BJ (cell line): ENCODE data around the gene GET3. TPM values are rescaled to one million over a fixed set of nuclear protein-coding genes. Genes with fewer than 3 reads are reported as not detected.
"Not testable (repeated sequence)": the region's sequence is repeated elsewhere in the genome, so short reads cannot be mapped to it uniquely, and the experiment has no call there.

Experiments
- CTCF ChIA-PET: fragments of 350-600 bp; formaldehyde crosslinking; extraction: SDS; loops from one replicate; lab custom pipeline; 2021; ENCODE audit warnings: antibody characterized with exemption, inconsistent platforms; lab: Yijun Ruan, JAX
- POLR2A ChIA-PET: fragments of 300-600 bp; sonication (Branson Sonifier 250); formaldehyde crosslinking; extraction: SDS; loops from one replicate; lab custom pipeline; 2021; ENCODE audit warnings: antibody characterized with exemption; lab: Charles Lee
- DNase-seq: peaks from one replicate; pipeline ENCODE4 v3.0.0-alpha.2; 2011; ENCODE audit warnings: low read depth
- H3K27me3 ChIP-seq: 2 replicates; pipeline ENCODE4 v1.6.0; 2011; ENCODE audit warnings: low read length; ENCODE audit not compliant: control insufficient read depth, insufficient read depth
- H3K36me3 ChIP-seq: 2 replicates; pipeline ENCODE4 v1.5.1; 2011; ENCODE audit warnings: low read length; ENCODE audit not compliant: control insufficient read depth, insufficient read depth
- H3K4me3 ChIP-seq: 2 replicates; pipeline ENCODE4 v1.5.1; 2011; ENCODE audit warnings: low read depth, mild to moderate bottlenecking, control low read depth, low read length
- polyA plus RNA-seq: library from polyadenylated mRNA; depleted of rRNA; stranded (reverse); fragments of >200 nt; gene quantifications from 2 replicates; pipeline ENCODE4 v1.2.3, GENCODE V29; 2011; rRNA removed
- small RNA-seq: library from RNA; depleted of rRNA; stranded (forward); fragments of <200 nt; gene quantifications from one replicate; pipeline ENCODE3, GENCODE V24; 2012; ENCODE audit warnings: low replicate concordance, low read depth; ENCODE audit not compliant: insufficient read length
- TF ChIP-seq, protein P1 (sequence below): IDR thresholded peaks from 2 replicates; pipeline ENCODE4 v1.5.1; 2011; ENCODE audit warnings: low read depth, mild to moderate bottlenecking, control low read depth, inconsistent platforms, low read length, moderate library complexity; ENCODE audit not compliant: insufficient read depth

GET3 gene
- polyA plus RNA-seq, 1 experiment = 250 TPM

DNA sequence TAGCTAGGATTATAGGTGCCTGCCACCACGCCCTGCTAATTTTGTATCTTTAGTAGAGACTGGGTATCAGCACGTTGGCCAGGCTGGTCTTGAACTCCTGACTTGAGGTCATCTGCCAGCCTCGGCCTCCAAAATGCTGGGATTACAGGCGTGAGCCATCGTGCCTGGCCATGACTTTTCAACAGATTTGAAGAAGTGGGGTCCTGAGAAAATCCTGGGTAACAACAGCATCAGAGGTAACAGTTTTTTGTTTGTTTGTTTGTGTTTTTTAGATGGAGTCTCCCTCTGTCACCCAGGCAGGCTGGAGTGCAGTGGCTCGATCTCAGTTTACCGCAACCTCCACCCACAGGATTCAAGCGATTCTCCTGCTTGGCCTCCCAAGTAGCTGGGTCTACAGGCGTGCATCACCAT, 57.7 kb downstream of the GET3 start:
- Histone ChIP-seq H3K4me3 (no peak overlapping the region), H3K27me3 (no peaks in the 10 kb centered on the region), H3K36me3 (peaks cover 8% of the 10 kb centered on the region)
- no peak for DNase-seq
- POLR2A ChIA-PET = interaction anchor here (1.4 kb wide), 1 partner anchor 29 kb away, joined by 3 read pairs; no protein-coding TSS in a partner anchor
- CTCF ChIA-PET = interaction anchor here (0.6 to 17.9 kb wide), 9 partner anchors 11 to 84 kb away, joined by 3 to 874 read pairs (median 8); partner anchors contain the start of genes HOOK2 and RNASEH2A
- TF ChIP-seq, protein P1, sequence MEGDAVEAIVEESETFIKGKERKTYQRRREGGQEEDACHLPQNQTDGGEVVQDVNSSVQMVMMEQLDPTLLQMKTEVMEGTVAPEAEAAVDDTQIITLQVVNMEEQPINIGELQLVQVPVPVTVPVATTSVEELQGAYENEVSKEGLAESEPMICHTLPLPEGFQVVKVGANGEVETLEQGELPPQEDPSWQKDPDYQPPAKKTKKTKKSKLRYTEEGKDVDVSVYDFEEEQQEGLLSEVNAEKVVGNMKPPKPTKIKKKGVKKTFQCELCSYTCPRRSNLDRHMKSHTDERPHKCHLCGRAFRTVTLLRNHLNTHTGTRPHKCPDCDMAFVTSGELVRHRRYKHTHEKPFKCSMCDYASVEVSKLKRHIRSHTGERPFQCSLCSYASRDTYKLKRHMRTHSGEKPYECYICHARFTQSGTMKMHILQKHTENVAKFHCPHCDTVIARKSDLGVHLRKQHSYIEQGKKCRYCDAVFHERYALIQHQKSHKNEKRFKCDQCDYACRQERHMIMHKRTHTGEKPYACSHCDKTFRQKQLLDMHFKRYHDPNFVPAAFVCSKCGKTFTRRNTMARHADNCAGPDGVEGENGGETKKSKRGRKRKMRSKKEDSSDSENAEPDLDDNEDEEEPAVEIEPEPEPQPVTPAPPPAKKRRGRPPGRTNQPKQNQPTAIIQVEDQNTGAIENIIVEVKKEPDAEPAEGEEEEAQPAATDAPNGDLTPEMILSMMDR = no peak

DNA sequence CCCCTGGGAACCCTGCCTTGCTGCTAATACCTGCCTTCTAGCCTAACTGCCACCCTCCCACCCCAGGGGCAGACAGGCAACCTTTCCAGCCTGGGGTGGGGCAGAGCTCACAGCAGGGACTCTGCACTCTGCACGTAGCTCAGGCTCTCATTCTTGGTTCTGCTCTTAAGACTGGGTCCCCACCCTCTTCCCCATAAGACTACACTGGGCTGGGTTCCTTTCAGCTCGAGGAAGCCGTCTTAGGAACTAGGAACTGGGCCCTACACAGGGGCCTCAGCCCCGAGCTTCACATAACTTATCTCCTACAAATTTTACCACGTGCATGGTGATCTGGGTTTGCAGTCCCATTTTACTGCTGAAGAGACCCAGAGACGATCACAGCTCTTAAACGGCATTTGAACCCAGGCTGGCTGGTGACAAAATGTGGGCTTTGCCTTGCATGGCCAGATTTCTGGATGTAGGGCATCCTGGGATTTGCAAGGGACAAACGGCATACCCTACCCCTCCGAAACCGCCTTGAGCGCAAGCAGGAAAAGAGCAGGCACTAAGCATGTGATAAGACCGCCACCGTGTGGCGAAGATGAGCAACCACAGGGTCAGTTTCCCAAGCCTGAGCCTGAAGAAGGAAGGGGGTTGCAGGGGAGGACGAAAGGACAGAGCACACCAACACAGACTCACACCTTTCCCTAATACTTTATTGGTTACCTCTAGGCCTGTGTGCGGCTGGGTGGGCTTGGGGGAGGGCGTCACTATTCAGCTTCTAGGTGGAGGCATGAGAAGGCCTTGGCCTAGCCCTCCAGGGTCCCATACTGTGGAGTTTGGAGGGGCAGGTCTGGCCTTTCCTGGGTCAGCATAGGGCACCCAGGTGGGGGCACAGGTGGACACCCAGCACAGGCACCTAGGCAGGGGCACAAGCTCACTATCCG, 59.1 kb downstream of the GET3 start:
- TF ChIP-seq, protein P1 = peak; percentile 90
- ChIA-PET CTCF (interaction anchor here (0.6 to 17.9 kb wide), 16 partner anchors 10 to 120 kb away, joined by 3 to 874 read pairs (median 5); partner anchors contain the start of genes HOOK2, RNASEH2A and TRIR), POLR2A (interaction anchor here (0.6 to 1.4 kb wide), 2 partner anchors 15 to 30 kb away, joined by 3 to 4 read pairs; no protein-coding TSS in a partner anchor)
- H3K4me3 ChIP-seq = no peak overlapping the region
- no peaks in the 10 kb centered on the region for H3K27me3 ChIP-seq
- H3K36me3 ChIP-seq = peaks cover 12% of the 10 kb centered on the region
- DNase-seq = no peak

DNA sequence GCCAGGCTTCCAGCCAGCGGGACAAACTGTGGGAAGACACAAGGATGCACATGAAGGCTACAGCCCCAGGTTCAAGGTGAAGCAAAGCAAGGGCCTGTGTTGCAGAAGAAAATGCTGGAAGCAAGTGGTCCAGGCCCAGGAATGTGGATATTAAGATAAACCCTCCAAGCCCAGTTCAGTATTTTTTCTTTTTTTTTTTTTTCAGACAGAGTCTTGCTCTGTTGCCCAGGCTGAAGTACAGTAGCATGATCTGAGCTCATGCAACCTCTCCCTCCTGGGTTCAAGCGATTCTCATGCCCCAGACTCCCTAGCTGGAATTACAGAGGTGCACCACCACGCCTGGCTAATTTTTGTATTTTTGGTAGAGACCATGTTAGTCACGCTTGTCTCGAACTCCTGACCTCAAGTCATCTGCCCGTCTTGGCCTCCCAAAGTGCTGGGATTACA, 59.9 kb downstream of the GET3 start:
- POLR2A ChIA-PET = no interaction called here
- no peak overlapping the region for H3K4me3 ChIP-seq
- no peaks in the 10 kb centered on the region for H3K27me3 ChIP-seq
- peaks cover 12% of the 10 kb centered on the region for H3K36me3 ChIP-seq
- no peak for DNase-seq
- TF ChIP-seq, protein P1 = no peak
- CTCF ChIA-PET = interaction anchor here (0.6 to 17.9 kb wide), 7 partner anchors 9 to 80 kb away, joined by 3 to 874 read pairs (median 10); partner anchors contain the start of genes HOOK2, RNASEH2A and TRIR

DNA sequence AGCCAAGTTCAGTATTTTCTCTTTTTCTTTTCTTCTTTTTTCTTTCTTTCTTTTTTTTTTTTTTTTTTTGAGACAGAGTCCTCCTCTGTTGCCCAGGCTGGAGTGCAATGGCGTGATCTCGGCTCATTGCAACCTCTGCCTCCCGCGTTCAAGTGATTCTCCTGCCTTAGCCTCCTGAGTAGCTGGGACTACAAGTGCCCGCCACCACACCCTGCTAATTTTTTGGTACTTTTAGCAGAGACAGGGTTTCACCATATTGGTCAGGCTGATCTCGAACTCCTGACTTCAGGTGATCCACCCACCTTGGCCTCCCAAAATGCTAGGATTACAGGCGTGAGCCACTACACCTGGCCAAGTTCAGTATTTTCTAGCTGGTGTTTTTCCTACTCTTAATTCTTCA, 60.3 kb downstream of the GET3 start:
- H3K4me3 ChIP-seq, POLR2A ChIA-PET, H3K27me3 ChIP-seq, DNase-seq: not testable (repeated sequence)
- H3K36me3 ChIP-seq = peaks cover 11% of the 10 kb centered on the region
- CTCF ChIA-PET = interaction anchor here (0.6 to 17.9 kb wide), 4 partner anchors 31 to 81 kb away, joined by 3 to 874 read pairs (median 12); partner anchors contain the start of gene HOOK2

Small RNA genes within 50 kb of the gene (small RNA-seq; reads per million reads assigned to genes)
- gene MIR5684 (not detected), gene SNORD41 (not detected)

Other genes starting within 250 kb of the GET3 start
- 1.4 and 2.9 TPM in 2 replicates for gene ZNF564, start 186.0 kb upstream of the GET3 start, polyA plus RNA-seq
- 1.6 and 3.7 TPM in 2 replicates for gene ZNF490, start 126.7 kb upstream of the GET3 start, polyA plus RNA-seq
- 7.7 and 10.5 TPM in 2 replicates for gene ZNF791, start 126.6 kb upstream of the GET3 start, polyA plus RNA-seq
- 31.7 and 66.9 TPM in 2 replicates for gene MAN2B1, start 70.8 kb upstream of the GET3 start, polyA plus RNA-seq
- gene WDR83, start 70.7 kb upstream of the GET3 start, polyA plus RNA-seq = 6.1 and 9.3 TPM in 2 replicates
- 64.7 and 92.2 TPM in 2 replicates for gene DHPS, start 55.6 kb upstream of the GET3 start, polyA plus RNA-seq
- not detected in 2 replicates for gene GNG14, start 49.5 kb upstream of the GET3 start, polyA plus RNA-seq
- gene FBXW9, start 40.9 kb upstream of the GET3 start, polyA plus RNA-seq = 7.7 and 13.6 TPM in 2 replicates
- gene TNPO2, start 13.6 kb upstream of the GET3 start, polyA plus RNA-seq = 49.6 and 77.3 TPM in 2 replicates
- 161 and 181 TPM in 2 replicates for gene TRIR, start 2.8 kb upstream of the GET3 start, polyA plus RNA-seq
- gene BEST2, start 14.3 kb downstream of the GET3 start, polyA plus RNA-seq = not detected in 2 replicates
- 6.3 and 10.4 TPM in 2 replicates for gene HOOK2, start 38.1 kb downstream of the GET3 start, polyA plus RNA-seq
- 36.8 and 49.4 TPM in 2 replicates for gene JUNB, start 54.0 kb downstream of the GET3 start, polyA plus RNA-seq
- 165 and 267 TPM in 2 replicates for gene PRDX2, start 64.3 kb downstream of the GET3 start, polyA plus RNA-seq
- 0.75 and 2.6 TPM in 2 replicates for gene THSD8, start 64.6 kb downstream of the GET3 start, polyA plus RNA-seq
- 19.9 and 30.3 TPM in 2 replicates for gene RNASEH2A, start 69.1 kb downstream of the GET3 start, polyA plus RNA-seq
- gene RTBDN, start 97.1 kb downstream of the GET3 start, polyA plus RNA-seq = 0.31 TPM in 1 of 2 replicates, not detected in the other
- 0.25 TPM in 1 of 2 replicates, not detected in the other for gene MAST1, start 101.0 kb downstream of the GET3 start, polyA plus RNA-seq
- 39.1 and 68.8 TPM in 2 replicates for gene DNASE2, start 144.0 kb downstream of the GET3 start, polyA plus RNA-seq
- gene KLF1, start 149.7 kb downstream of the GET3 start, polyA plus RNA-seq = not detected in 2 replicates
- gene GCDH, start 153.7 kb downstream of the GET3 start, polyA plus RNA-seq = 11.5 and 20.9 TPM in 2 replicates
- gene SYCE2, start 181.8 kb downstream of the GET3 start, polyA plus RNA-seq = 0.29 and 0.43 TPM in 2 replicates
- gene FARSA, start 196.2 kb downstream of the GET3 start, polyA plus RNA-seq = 15.5 and 33.6 TPM in 2 replicates
- 1,647 and 1,829 TPM in 2 replicates for gene CALR, start 201.1 kb downstream of the GET3 start, polyA plus RNA-seq
- 49.2 and 75.1 TPM in 2 replicates for gene RAD23A, start 208.4 kb downstream of the GET3 start, polyA plus RNA-seq
- 45.0 and 45.5 TPM in 2 replicates for gene GADD45GIP1, start 219.7 kb downstream of the GET3 start, polyA plus RNA-seq
- not detected in 2 replicates for gene DAND5, start 232.1 kb downstream of the GET3 start, polyA plus RNA-seq